NCI-H1105 treated with DMSO at 0.1 percent for 48 hours (cell line): Measurements from ENCODE around the gene C11orf42.

Experiments
- DNase-seq: peaks from one replicate; lab custom pipeline; 2025; lab: John Stamatoyannopoulos, UW

The C11orf42 gene

DNA sequence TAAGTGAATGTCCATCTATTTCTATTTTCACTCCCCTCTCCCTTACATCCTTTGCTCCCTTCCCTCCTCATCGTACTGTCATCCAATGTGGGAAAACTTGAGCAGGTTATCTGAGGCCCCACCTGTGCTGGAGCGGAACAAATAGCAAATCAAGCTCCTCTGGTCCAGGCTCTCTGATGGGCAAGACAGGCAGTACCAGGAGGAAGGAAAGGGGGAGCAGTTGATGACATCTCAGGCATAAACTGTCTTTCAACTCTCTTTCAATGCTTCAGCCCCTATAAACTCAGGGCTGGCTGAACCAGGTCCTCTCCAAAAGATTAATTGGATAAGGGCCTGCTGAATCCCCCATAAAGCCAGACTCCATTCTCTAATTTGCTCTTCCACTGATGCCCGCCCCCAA is 52.8 kb downstream of the C11orf42 start:
- DNase-seq, result no peak

DNA sequence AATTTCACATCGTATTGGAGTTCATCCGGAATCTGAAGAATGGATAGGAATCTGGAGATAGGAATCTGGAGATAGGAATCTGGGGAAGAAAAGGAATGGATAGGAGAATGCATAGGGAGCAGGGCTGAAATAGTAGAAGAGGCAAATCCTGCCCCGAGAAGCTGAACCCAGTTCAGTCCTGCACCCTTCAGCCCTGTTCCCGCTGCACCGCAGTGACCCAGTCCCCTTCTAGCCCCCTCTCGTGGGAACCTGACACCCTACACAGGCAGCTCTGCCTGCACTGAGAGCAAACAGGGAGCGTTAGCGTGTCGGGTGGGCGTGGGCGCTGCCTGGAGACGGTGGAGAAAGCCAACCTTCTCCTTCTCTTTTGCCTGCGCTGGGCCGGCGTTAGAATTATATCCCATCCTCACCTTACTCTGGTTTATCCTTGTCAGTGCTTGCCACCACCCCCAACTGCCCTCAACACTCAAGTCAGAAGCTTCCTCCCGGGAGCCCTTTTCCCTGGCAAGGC is 53.3 kb downstream of the C11orf42 start:
- DNase-seq, result peak; percentile 24

- DNase-seq, result no peak
Measured at GRCh38 chr11:6260207-6260726, 54.9 kb downstream of the C11orf42 start.
